ELF-1 (cell line): ENCODE data around the gene YIPF2.
"Not testable (repeated sequence)": the region's sequence is repeated elsewhere in the genome, so short reads cannot be mapped to it uniquely, and the experiment has no call there.

Experiments
- DNase-seq: peaks from one replicate; pipeline ENCODE4 v3.0.0-alpha.2; 2016; ENCODE audit warnings: low read depth, low spot score

Gene YIPF2

DNA sequence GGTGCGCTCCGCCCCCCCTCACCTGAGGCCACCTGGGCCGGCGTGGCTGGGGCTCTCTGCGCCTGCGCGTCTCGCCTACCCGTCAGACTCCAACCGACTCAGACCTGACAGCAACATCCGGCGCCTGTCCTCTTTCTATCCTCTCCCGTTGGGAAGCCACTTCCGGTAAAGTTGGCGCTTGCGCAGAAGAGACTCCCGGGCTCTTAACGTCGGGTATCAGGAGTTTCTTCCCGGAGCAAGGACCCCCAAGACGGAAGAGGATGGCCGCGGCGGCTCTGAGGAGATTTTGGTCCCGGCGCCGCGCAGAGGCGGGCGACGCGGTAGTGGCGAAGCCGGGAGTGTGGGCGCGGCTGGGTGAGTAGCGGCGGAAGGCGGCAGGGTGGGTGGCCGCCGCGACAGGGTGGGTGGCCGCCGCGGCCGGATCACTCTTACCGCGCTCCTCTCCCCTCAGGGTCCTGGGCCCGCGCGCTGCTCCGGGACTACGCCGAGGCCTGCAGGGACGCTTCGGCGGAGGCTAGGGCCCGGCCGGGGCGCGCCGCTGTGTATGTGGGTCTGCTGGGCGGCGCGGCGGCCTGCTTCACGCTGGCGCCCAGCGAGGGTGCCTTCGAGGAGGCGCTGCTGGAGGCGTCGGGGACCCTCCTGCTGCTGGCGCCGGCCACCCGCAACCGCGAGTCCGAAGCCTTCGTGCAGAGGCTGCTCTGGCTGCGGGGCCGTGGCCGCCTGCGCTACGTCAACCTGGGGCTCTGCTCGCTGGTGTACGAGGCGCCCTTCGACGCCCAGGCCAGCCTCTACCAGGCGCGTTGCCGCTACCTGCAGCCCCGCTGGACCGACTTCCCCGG lies at the start of gene YIPF2, which contains the start of gene TIMM29:
TSS of gene YIPF2 (minus strand) at position 77 of the 839 bp plus-strand sequence. CDS start 229 bp downstream, outside the sequence.
TSS of gene TIMM29 (plus strand) at position 249 of the 839 bp plus-strand sequence. CDS start at position 261, 12 bp downstream.
- DNase-seq = peak; percentile 98

DNA sequence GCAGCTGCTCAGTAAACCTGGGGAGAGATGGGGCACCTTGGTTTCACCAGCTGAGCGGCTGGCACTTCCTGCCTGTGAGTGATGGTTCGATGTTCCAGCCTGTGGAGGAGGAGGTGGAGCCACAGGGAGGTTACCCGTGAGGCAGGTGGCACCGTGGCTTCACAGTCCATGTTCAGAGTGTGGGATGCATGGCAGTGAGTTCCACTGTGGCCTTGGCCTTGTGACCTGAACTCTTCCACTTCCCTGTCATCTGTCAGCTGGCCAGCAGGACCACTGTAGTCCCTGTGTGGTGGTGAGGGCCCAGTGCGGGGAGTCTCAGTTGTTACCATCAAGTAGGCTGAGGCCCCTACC lies 49.3 kb upstream of the YIPF2 start:
- DNase-seq = no peak

DNA sequence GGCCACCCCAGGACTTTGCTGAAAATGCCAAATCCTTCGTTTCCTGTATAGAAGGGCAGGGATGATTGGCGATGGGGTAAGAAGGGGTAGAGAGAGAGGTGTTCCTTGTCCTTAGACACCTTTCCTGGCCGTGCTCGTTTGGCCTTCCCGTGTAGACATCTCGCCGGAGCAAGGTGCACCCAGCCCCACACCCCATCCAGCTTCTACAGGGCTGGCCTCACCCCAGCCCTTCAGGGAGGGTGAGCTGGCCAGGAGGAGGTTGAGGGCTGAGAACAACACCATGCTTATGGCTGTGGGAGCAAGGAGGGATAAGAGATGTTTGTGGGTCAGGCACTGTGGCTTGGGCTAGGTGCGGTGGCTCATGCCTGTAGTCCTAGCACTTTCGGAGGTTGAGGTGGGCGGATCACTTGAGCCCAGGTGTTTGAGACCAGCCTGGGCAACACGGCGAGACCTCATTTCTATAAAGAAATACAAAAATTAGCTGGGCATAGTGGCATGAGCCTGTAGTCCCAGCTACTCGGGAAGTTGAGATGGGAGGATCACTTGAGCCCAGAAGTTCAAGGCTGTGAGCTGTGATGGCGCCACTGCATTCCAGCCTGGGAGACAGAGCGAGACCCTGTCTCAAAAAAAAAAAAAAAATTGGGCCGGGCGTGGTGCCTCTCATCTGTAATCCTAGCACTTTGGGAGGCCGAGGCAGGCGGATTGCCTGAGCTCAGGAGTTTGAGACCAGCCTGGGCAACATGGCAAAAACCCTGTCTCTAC lies 47.9 kb upstream of the YIPF2 start:
- DNase-seq = no peak

DNA sequence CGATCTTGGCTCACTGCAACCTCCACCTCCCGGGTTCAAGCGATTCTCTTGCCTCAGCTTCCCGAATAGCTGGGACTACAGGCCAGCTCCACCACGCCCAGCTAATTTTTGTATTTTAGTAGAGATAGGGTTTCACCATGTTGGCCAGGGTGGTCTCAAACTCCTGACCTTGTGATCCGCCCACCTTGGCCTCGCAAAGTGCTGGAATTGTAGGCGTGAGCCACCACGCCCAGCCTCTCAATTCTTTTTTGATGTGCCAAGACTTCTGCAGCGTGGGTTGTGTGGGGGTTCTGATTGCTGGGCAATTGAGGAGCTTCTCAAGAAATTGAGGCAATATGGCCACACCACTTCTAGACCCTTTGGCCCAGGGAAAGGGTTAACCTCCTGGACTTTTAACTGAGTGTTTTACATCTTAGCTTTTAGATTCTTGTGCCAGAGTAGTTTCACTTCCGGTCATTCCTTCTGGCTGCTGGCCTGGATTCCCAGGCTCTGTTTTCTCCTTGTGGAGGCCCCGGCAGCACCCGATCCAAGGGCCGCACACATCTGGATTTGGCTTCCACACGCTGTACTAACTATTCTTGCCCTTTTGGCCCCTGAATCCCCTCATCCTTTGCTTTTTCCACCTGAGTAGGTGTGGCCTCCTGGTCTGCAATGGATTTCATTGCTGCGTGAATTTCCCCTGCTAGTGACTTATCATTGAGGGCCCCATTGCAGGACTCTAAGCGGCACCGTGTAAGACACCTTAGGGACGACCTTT lies 47.1 kb upstream of the YIPF2 start:
- DNase-seq = no peak

DNA sequence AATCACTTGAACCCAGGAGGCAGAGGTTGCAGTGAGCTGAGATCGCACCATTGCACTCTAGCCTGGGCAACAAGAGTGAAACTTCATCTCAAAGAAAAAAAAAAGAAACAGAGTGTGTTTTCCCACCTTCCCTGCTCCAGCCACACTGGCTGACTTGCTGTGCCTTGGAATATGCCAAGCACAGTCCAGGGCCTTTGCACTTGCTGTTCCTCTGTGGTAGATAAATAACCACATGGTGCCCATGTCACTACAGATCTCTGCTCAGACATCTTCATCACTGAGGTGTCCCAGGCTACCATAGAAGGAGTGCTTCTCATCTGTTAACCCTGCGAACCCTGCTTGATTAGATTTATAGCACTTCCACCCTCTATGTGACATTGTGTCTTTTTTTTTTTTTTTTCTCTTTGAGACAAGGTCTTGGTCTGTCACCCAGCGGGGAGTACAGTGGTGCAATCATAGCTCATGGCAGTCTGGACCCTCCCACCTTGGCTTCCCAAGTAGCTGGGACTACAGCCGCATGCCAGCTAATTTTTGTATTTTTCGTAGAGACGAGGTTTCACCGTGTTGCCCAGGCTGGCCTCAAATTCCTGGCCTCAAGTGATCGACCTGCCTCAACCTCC lies 42.8 kb upstream of the YIPF2 start:
- DNase-seq = no peak

DNA sequence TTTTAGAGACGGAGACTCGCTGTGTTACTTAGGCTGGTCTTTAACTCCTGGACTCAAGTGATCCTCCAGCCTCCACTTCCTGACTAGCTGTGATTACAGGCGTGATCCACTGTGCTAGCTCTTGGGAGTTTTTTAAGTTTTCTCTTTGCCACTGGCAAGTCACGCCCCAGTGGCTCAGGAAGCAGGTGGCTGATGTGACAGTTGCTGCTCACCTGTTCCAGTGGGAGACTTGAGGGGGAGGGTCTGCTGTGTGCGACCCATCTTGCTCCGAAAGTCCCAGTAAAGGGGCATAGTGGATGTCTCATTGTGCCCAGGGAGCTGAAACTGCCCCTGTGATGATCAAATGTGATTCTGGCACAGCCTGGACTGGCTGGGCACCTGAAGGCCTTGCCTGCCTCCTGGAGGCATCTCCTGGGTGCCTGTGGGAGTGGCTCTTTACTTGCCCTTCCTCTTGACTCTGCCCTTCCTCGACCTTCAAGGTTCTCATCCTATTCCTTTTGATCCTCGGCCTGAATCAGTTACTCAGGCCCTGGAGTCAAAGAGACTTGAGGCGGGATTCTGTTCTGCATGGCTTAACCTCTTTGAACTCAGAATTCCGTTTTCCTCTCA lies 40.2 kb upstream of the YIPF2 start:
- DNase-seq = no peak

DNA sequence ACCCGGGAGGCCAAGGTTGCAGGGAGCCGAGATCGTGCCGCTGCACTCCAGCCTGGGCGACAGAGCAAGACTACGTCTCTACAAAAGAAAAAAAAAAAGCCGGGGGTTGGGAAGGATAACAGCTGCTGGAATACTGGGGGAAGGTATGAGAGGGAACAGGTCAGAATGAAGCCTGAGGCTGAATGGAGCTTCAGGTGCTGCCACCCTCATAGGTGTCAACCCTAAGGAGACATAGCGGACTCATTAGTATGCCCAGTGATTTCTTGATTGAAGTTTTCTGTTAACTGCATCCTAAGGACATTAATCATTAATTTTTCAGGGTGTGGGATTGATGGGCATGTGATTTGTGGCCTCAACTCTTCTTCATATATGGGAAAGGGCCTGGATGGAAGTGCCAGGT lies 38.4 kb upstream of the YIPF2 start:
- DNase-seq = no peak

DNA sequence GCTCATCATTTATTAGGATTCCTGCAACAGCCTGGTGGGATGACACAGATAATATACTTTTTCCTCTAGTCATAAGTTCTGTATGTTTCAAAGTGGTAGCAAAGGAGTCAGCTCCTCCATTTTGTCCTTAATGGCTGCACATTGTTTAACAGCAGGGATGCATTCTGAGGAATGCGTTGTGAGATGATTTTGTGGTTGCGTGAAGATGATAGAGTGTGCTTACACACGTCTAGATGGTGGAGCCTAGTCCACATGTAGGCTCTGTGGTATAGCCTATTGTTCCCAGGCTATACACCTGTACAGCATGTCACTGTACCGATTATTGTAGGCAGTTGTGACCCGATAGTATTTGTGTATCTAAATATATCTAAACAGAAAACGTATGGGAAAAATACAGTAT lies 37.0 kb upstream of the YIPF2 start:
- DNase-seq = no peak

DNA sequence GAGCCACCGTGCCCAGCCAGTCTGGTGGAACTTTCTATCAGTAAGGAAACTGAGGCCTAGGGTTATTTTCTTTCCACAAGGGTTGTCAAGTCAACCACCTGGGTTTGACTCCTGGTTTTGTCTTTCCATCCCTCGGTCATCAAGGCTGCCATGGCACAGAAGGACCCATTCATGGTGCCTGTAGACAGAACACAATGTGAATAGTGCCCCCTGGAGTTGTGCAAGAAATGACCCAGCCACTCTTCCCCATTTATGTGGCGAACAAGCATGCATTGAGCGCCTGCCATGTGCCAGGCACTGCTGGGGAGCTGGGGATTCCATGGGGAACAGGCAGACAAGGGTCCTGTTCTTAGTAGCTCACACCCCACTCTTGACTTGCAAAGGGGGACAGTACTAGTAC lies 36.5 kb upstream of the YIPF2 start:
- no peak for DNase-seq

DNA sequence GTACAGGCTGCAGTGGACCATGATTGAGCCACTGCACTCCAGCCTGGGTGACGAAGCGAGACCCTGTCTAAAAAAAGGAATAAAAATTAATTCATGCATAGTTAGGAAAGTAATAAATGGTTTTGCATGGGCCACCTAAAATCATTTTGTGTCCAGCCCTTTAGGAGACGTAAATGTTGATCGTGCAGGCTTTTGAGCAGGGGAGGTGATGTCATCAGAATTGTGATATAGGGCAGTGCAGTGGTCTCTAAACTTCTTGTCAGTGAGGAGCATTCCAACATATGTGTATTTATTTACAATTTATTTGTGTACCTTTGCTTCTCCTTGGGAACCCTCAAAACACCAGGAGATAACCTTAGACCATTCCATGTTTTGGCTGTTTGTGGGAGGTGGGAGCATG lies 35.4 kb upstream of the YIPF2 start:
- no peak for DNase-seq

DNA sequence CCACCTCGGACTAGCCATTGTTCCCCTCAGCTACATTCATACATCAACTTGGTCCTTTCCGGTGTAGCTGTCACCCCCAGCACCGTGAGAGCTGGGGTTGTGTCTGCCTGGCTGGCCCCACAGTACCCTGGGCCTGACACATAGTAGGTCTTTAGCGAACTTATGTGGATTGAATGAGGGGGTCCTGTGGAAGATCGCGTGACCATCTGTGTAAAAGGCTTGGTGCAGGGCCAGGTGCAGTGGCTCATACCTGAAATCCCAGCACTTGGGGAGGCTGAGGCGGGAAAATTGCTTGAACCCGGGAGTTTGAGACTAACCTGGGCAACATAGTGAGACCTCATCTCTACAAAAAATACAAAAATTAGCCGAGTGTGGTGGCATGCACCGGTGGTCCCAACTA lies 34.4 kb upstream of the YIPF2 start:
- no peak for DNase-seq

DNA sequence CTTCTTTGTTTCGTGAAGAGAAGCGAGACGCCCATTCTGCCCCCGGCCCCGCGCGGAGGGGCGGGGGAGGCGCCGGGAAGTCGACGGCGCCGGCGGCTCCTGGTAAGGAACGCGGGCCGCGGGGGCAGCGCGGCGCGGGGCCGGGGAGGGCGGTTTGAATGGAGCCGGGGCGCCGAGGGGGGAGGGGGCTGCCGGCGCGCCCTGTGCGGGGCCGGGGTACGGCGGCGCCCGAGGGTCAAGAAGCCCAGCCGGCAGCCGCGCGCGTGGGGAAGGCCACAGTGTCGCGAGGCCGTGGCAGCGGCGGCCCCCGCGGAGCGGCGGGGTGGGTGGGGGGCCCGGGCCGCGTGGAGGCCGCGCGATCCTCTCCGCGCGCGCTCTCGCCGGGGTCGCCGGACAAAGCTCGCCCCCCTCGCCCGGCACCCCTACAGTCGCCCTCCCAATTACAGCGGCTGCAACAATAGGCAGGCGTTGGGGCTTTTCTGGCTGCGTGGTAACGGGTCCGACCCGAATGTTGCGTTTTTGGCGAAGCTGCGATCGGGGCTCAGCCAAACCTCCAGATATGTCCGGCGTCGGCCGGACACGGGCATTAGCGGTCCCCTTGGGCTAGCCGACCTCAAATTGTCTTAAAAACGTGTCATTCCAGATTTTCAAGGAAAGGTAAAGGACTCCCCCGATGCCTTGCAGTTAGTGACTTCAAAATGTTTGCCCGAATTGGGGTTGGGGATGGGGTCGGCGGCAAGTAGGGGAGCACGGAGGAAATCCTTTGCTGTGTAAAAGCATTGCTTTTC lies 32.8 kb upstream of the YIPF2 start:
- DNase-seq = peak; percentile 51

DNA sequence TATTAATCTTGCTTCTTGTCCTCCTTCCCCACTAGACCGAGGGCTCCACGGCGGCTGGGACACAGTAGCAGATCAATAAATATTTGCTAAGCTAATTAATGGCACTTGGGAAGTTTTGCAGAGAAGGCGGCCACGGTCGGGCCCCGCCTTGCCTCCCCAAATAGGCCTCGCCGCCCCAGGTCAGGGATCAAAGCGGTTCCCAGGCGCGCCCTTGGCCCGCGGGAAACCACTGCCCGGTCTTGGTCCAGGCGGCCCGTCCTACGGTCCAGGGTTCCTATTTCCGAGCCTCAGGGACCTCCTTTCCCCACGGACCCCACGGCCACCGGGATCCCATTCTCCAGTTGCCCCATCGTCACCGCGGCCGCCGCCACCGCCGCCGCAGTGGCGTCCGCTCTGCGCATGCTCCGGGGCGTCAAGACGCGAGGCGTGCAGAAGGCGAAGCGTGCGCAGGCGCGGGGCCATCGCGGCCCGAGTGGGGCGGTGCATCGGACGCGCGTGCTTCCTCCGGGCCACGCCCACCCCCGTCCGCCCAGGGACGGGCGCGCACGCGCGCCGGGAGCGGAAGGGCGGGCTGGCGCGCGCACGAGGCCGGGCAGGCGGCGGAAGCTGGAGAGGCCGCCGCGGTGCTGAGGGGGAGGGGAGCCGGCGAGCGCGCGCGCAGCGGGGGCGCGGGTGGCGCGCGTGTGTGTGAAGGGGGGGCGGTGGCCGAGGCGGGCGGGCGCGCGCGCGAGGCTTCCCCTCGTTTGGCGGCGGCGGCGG lies 32.1 kb upstream of the YIPF2 start, which contains the start of gene SMARCA4:
TSS of gene SMARCA4 (plus strand) at position 717 of the 759 bp plus-strand sequence. CDS start 23,122 bp downstream, outside the sequence.
- peak; percentile 95 for DNase-seq

DNA sequence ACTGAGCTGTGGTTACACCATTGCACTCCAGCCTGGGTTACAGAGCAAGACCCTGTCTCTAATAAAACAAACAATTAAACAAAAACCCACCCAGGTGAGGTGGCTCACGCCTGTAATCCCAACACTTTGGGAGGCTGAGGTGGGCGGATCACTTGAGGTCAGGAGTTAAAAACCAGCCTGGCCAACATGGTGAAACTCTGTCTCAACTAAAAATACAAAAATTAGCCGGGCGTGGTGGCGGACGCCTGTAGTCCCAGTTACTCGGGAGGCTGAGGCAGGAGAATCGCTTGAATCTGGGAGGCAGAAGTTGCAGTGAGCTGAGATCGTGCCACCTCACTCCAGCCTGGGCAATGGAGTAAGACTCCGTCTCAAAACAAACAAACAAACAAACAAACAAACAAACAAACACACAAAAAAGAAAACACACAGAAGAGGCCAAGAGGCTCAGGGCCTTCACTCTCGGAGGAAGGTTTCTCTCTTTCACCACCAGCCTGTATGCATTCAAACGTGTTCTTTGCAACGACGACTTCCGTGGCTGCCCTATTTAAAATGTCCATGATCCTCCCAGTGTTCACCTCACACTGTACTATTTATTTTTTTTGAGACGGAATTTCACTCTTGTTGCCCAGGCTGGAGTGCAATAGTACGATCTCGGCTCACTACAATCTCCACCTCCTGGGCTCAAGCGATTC lies 31.0 kb upstream of the YIPF2 start:
- DNase-seq = not testable (repeated sequence)

DNA sequence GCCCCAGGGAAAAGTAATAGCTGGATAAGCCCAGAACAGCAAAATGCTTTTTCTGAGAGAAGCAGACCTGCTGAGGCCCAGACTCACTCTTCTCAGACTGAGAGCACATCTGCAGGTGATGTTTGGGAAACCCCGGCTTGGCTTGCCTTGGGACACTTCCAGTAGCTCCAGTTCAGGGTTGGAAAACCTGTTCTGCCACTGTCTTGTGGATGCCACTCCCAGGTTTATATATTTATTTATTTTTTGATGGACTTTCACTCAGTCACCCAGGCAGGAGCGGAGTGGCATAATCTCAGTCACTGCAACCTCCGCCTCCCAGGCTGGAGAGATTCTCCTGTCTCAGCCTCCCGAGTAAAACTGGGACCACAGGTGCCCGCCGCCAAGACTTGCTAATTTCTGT lies 24.4 kb upstream of the YIPF2 start:
- peak; percentile 63 for DNase-seq

DNA sequence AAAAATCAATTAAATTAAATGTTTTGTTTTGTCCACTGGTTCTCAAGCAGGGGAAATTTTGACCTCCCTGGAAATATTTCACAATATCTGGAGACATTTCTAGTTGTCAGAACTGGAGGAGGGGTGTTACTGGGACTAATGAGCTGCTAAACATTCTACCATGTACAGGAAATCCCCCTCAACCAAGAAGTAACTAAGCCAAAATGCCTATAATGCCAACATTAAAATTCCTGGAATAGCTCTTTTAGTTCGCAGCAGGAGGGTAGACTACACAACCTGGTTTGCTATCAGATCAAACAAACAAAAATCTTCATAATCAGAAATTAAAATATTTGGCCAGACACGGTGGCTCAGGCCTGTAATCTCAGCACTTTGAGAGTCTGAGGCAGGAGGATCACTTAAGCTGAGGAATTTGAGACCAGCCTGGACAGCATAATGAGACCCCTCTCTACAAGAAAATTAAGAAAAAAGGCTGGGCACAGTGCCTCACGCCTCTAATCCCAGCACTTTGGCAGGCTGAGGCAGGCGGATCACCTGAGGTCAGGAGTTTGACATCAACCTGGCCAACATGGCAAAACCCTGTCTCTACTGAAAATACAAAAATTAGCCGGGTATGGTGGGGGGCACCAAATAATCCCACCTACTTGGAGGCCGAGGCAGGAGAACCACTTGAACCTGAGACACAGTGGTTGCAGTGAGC lies 18.7 kb upstream of the YIPF2 start:
- DNase-seq = no peak

DNA sequence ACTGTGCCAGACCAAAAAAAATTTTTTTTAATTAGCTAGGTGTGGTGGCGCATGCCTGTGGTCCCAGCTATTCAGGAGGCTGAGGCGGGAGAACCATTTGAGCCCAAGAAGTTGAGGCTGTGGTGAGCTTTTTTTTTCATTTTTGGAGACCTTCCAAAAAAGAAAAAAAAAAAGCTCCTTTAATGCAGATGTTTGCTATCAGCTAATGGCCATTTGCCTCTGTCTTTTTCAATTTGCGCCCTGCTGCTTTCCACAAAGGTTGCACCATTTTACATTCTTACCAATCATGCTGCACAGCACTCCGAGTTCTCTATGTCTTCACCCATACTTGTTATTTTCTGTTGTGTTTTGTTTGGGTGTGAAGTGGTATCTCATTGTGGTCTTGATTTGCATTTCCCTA lies 16.8 kb upstream of the YIPF2 start:
- no peak for DNase-seq

DNA sequence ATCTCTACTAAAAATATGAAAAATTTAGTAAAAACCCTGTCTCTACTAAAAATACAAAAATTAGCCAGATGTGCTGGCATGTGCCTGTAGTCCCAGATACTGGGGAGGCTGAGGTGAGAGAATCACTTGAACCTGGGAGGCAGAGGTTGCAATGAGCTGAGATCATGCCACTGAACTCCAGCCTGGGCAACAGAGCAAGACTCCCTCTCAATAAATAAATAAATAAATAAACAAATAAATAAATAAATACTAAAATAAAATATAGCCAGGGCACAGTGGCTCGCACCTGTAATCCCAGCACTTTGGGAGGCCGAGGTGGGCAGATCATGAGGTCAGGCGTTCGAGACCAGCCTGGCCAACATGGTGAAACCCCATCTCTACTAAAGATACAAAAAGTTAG lies 15.0 kb upstream of the YIPF2 start:
- not testable (repeated sequence) for DNase-seq
